GM19452 (cell line): ENCODE data around the gene CENPP.

Experiments used
- ATAC-seq: cut with Tn5 transposase; IDR thresholded peaks from one replicate; pipeline ENCODE4 v1.9.1; 2021; ENCODE audit not compliant: unreplicated experiment

The CENPP gene

DNA sequence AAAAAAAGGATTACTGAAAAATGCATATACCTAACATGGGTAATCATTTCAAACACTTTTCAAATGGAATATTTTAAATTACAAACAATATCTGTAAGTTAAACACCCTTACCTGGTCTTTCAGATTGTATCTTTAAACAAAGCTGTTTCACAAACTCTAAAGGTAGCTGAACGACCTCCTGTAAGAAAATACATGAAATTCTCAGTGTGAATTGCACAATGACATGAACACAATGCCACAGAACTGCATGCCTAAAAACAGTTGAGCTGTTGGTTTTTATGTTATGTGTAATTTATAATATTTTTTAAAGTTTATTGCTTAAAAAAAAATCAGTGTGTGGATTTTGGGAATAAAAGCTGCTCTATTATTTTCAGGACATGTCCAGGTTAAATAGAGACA, 326.7 kb downstream of the CENPP start:
- no peak for ATAC-seq

DNA sequence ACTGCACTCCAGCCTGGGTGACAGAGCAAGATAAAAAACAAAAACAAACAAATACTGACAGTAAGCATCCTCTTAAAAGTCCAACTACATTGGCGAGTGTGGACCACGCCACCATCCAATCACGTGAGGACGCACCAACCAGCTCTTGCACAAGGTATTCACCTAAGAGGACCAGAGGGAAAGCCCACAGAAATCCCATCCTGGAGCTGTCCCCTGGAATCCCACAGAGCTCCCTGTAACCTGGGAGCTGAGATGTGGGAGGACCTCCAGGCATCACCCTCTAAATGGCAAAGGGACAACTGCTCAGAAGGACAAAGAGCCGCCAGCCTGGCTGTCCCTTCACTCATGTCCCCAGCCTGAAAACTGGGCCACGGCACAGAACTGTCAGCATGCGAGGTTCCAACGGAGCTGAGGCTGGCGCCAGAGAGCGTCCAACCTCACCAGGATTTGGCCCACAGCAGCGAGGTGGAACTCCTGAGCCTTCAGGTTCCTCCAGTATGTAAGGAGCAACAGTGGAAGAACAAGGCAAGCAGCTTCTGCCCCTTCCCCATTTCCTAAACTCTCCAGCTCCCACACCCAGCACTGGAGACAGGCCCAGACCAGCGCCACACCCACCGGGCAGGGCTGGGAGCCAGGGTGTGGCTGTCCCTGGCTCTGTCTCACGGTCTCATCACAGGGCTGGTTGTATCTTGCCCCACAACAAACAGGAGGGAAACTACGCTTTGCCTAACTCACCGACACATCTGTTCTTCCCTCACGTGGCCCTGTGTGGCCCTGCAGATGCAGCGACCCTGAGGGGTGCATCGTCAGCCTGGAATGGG, 328.9 kb downstream of the CENPP start:
- no peak for ATAC-seq

DNA sequence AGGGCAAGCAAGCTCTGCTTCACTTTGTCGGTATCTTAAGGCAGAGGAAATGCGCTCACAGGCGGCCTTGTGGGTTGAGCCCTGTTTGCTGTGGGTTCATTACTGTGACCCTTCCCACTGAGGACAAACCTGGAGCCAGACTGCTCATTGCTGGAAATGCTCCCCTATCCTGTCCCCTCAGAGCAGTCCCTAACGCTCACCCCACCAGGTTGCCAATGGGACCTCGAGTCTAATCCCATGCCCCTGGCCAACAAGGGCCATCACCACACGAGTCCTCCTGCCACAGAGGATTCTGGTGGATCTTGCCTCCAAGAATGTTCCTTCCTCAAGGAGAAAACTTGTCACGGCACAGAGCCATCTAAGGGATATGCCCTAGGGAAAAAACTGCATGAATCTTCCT, 329.6 kb downstream of the CENPP start:
- ATAC-seq: no peak

- no peak for ATAC-seq
Observed at GRCh38 chr9:92655896-92656536, 330.3 kb downstream of the CENPP start.

DNA sequence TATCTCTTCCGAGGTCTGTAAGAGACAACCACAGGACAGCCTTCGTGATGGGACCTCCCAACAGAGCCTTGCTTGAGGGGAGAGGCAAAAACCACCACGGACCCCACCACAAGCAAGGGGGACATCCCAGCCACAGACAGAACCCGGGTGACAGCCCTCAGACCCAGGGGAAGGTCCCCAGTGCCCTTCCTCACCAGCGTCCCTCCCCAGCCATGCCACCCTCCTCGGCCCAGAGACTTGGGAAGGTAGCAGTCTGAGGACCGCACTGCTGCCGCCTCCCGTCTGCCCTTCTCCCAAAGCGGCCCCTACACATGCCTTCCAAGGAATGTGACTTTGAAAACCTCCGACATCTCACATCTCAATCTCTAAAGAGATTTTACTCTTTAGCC, 330.8 kb downstream of the CENPP start:
- ATAC-seq: no peak

DNA sequence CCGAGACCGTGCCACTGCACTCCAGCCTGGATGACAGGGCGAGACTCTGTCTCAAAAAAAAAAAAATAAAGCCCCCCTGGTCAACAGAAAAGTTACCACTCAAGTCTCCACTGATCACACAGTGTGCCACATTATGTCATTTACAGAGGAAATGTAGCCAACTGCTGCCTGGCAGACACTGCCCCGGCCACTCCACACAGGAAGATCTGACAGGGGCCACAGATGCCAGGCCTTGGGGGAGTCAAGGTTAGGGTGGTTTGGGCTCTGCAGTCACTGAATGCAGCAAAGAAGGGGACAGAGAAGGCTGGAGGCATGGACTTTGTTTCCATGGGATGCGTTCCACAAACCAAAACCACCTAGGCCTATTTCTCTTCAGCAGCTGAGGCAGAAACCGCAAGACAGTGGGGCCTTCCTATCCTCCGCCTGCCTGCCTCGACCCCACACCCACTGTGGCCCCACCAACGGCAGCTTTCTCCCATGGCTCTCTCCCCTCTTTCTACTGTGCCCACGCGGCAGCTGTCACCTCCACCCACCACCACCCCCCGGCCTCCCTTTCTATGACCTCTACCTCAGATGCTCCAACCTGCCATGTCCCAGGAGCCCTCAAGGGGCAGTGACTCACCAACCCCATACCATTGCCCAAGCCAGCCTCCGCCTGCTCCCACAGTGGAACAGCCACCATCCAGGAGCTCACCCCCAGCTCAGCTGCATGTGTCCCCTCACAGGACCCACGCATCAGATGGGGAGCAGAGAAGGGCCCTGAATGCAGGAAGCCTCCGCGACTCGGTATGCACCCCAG, 331.7 kb downstream of the CENPP start:
- no peak for ATAC-seq

- no peak for ATAC-seq
Observed at GRCh38 chr9:92658176-92658575, 332.4 kb downstream of the CENPP start.

- ATAC-seq: no peak
Observed at GRCh38 chr9:92658611-92659010, 332.9 kb downstream of the CENPP start.

DNA sequence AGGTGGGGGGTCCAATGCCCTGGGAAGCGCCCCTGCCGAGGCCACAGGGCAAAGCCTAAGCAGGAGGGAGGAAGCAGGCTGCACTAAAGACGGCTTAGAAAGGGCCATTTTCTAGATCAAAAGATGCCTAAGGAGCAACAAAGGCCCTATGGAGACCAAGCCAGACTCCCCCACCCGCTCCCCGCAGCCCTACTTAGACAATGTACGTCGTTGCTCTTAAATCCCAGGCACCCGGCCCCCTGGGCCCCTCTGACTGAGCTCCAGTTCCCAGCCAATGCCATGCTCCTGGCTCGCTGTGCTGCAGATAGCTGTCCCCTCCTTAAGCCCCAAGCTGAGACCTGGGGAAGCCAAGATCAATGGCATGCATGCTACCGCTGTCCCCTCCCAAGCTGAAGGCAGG, 333.8 kb downstream of the CENPP start:
- no peak for ATAC-seq

- no peak for ATAC-seq
Observed at GRCh38 chr9:92660266-92660665, 334.5 kb downstream of the CENPP start.

GRCh38 chr9:92661127-92661526, 335.4 kb downstream of the CENPP start:
- no peak for ATAC-seq

DNA sequence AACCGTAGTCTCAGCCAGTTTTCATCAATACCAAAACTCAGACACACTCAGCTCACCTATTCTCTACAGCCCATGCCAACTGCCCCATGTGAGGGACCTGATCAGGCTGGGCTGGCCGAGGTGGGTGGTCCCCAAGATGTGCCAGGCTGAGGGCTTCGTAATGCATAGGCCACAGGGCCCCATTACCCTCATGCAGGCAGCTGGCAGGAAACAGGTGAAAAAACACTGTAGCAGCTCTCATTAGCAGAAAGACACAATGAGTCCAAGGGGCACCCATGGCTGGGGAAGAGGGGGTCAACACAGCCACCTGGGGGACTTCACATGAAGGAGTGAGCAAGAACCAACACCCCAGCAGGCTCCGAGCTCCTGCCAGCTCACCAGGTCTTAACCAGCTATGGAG, 336.0 kb downstream of the CENPP start:
- no peak for ATAC-seq

DNA sequence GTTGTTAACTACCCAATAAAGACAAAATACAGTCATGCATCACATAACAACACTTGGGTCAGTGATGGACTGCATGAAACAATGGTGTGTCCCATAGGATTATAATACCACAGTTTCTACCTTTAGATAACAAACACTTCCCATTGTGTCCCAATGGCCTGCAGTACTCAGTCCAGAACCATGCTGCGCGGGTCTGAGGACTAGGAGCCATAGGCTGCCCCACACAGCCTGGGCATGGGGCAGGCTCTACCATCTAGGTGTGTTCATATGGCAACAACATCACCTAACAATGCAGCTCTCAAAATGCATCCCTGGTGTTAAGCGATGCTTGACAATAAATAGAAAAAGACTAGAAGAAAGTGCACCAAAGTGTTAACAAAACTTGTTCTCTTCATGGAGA, 337.4 kb downstream of the CENPP start:
- no peak for ATAC-seq

DNA sequence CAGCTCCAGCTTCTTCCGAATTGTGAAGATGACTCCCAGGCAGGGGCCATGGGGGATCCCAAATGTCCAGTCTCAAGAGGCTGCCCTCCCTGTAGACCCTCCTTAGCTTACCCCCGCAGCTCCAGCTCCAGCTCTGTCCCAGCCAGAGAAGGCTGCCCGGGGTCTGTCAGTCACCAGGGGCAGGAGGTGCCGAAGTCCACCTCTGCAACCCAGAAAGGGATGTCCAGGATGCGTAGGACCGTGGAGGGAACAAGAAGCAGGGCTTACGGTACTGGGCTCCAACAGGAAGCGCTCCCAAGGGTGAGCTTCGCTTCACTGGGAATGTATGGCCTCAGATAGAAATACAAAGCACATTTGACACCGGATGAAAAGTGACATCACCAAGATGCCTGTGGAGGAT, 338.2 kb downstream of the CENPP start:
- ATAC-seq: no peak

DNA sequence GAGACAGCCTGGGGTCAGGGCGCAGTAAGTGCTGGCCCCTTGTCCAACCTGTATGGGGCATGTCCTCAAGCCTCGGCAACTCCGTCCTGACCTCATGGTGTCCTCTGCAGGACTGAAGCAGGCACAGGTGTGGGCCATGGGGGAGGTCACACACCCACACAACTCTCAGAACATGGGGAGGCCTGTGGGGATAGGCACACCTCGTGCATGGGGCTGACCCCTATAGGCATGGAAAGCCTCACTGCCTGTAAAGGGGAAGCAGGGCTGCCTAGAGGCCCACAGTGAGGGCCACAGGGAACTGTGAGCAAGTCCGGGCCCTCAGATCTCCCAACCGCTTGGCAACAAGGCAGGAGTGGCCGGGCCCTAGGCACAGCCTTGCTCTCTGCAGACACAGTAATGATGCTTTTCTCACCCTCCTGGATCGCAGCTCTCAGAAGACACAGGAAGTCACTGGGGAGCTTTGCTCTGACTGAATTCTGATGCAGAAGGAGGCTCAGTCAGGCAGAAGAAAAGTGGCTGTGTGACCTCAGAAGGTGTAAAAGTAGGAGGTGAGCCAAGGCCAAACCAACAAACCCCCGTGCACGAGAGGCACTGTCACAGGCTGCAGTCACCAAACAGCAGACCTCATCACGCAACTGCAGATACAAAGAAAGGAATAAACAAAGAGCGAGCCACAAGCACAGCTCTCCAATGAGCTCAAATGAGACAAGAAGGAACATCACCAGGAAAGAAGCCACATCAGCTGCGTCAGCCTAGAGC, 338.8 kb downstream of the CENPP start:
- ATAC-seq: peak; percentile 43

DNA sequence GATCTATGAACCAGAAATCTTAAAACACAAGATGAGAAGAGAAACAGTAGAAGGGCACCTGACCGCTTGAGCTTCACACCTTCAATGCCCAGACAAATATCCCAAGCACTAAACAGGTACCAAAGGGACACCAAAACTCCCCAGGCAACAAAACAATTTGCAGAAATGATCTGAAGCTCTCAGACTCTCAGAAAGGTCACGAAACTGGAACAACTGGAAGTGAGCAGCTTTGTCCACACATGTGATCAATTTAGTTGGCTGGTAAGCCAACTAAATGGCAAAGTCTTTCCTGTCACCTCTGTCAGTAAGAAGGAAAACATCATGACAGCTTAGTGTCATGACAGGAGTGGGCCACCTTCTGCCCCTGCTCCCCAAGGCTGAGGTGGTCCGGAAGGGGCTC, 340.1 kb downstream of the CENPP start:
- ATAC-seq: no peak

DNA sequence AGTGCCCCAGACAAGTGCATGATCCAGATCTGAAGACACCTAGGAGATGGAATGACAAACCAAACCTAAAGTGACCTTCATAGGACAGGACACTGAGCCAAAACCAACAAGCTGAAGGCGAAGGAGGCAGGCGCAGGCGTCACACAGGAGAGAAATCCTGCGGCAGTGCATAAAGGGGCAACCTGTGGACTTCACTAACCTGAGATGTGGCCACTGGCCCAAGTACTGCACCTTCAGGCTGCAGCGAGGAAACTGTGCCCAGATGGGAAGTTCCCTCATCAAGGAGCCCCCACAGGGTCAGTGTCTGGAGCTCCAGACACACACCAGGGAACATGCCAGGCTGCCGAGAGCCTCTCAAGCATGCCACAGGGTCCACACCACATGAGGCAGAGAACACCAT, 340.5 kb downstream of the CENPP start:
- no peak for ATAC-seq

DNA sequence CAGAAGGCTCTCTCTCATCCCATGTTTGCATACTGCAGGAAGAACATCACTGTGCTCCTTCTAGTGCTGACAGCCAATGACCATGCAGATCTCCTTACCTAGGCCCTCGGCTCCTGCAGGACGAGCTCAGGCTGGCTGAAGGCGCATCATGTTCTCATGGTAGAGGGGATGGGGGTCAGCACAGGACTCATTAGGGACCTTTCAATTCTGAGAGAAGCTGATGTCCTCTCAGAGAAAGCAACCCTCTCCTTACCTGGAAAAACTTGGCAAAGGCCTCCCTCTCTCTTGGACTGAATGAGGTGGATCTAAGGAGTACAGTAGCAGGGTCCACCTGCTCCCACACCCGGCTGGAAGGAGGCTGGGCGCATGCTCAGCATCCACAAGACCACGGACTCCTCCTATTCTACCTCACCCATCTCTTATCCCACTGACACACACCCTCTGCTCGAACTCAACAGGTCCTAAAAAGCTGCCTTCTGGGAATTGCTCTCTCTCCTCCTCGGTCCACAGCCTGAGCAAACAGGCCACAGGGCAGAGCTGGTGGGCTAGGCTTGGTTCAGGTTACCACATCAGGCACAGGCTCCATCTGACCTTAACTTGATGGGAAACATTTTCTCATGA, 341.3 kb downstream of the CENPP start:
- ATAC-seq: no peak

DNA sequence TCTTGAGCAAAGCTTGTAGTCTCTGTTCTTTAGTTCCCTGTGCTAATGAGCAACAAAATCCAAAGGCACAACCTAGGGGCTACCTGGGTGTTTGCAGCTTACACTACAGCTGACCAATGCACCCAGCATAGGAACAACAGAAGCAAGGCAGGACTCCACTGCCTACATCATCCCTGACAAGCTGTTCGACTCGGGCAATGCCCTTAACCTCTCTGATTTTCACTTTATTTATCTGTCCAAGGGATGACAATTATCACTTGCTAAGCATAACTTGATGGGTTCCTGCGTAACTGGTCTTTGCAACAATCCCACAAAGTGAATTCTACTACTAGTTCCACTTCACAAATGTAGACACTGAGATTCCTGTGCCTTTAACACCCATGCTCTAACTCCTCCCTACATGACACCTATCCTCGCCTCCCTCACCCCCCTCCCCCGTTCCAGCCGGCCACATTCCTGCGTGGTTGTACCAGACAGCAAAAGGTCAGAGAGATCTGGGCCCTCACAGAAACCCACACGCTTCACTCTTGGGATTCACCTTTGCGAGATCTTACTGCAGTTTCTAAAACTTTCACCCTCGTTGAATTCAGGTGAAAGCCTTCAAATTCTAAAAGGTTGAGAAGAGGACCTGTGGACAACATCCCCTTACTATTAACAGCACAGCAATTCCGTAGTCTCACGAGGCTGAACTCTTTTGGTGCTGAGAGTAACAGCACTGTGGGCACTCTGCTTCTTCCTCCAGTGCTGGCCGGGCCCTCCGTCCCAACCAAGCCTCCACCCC, 343.2 kb downstream of the CENPP start:
- ATAC-seq: no peak

DNA sequence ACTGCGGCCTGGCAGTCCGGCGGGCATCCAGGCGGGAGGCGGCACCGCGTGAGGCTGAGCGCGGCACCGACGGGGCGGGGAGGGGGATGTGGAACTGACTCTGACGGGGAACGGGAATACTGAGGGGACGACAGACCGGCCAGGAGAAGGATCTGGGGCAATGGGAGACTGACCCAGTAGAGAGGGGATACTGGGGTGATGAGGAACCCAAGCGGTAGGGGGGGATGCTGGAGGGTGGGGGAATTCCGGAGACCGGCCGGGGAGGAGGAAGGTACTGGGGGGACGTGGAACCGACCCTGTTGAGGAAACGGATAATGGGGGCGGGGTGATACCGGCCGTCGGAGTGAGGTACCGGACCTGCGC, 343.8 kb downstream of the CENPP start:
- ATAC-seq: peak; percentile 6
